PC-9 (cell line): ENCODE measurements around the gene ITPKB. TPM values are rescaled to one million over a fixed set of nuclear protein-coding genes. Genes with fewer than 3 reads are reported as not detected.

Source experiments
- BruUV-seq: library from RNA; stranded (reverse); fragments of 400-500 nt; replicated peaks from 2 replicates; lab custom pipeline; 2021; lab: Mats Ljungman, UMichigan
- CTCF ChIA-PET: fragments of 300-600 bp; sonication (Branson Sonifier 250); formaldehyde crosslinking; loops from one replicate; lab custom pipeline; 2022; ENCODE audit warnings: antibody characterized with exemption; lab: Charles Lee
- POLR2A ChIA-PET: fragments of 300-600 bp; sonication (Branson Sonifier 250); formaldehyde crosslinking; loops from one replicate; lab custom pipeline; 2022; ENCODE audit warnings: antibody characterized with exemption; ENCODE audit not compliant: unreplicated experiment; lab: Charles Lee
- DNase-seq, 2 experiments: peaks; one replicate each; pipeline versions ENCODE4 v3.0.0 to v3.0.0-alpha.2; 2015 to 2022; ENCODE audit warnings: mixed read lengths in 1 of 2
- H2AFZ ChIP-seq: fragments of 200-600 bp; sonication (generic); 2 replicates; pipeline ENCODE4 v1.8.1; 2017; ENCODE audit warnings: antibody characterized with exemption
- H3F3A ChIP-seq: fragments of 200-600 bp; sonication (generic); 2 replicates; pipeline ENCODE4 v1.8.1; 2017; ENCODE audit warnings: antibody characterized with exemption, mild to moderate bottlenecking, low read depth; ENCODE audit not compliant: insufficient read depth
- H3K27ac ChIP-seq: fragments of 200-600 bp; sonication (generic); 2 replicates; pipeline ENCODE4 v1.6.1; 2016; ENCODE audit warnings: mixed run types
- H3K27me3 ChIP-seq: fragments of 200-600 bp; sonication (generic); 2 replicates; pipeline ENCODE4 v1.6.1; 2016; ENCODE audit warnings: low read depth, mixed run types; ENCODE audit not compliant: insufficient read depth
- H3K36me3 ChIP-seq: fragments of 200-600 bp; sonication (generic); 2 replicates; pipeline ENCODE4 v1.6.1; 2016; ENCODE audit warnings: low read depth, mixed run types
- H3K4me1 ChIP-seq: fragments of 200-600 bp; sonication (generic); replicated peaks from 2 replicates; pipeline ENCODE4 v1.6.1; 2016; ENCODE audit warnings: mixed run types; ENCODE audit not compliant: insufficient read depth
- H3K4me2 ChIP-seq: fragments of 200-600 bp; sonication (generic); 2 replicates; pipeline ENCODE4 v1.6.1; 2017; ENCODE audit warnings: mixed run types
- H3K4me3 ChIP-seq: fragments of 200-600 bp; sonication (generic); 2 replicates; pipeline ENCODE4 v1.6.1; 2016; ENCODE audit warnings: mixed run types
- H3K79me2 ChIP-seq: fragments of 200-600 bp; sonication (generic); 2 replicates; pipeline ENCODE4 v1.6.1; 2017; ENCODE audit warnings: low read depth, mixed run types
- H3K9me2 ChIP-seq: fragments of 200-600 bp; sonication (generic); 2 replicates; pipeline ENCODE4 v1.8.1; 2017; ENCODE audit warnings: mild to moderate bottlenecking; ENCODE audit not compliant: insufficient read depth
- H3K9me3 ChIP-seq: fragments of 200-600 bp; sonication (generic); 2 replicates; pipeline ENCODE4 v1.8.1; 2016; ENCODE audit warnings: low read depth; ENCODE audit not compliant: insufficient read depth
- H4K20me1 ChIP-seq: fragments of 200-600 bp; sonication (generic); 2 replicates; pipeline ENCODE4 v1.8.1; 2017; ENCODE audit not compliant: insufficient read depth
- CTCF ChIP-seq: fragments of 200-600 bp; sonication (generic); conservative IDR thresholded peaks from 2 replicates; pipeline ENCODE4 v1.6.1; 2017; ENCODE audit warnings: mixed run types, antibody characterized with exemption, mild to moderate bottlenecking, moderate library complexity
- EZH2 ChIP-seq: fragments of 200-600 bp; sonication (generic); IDR thresholded peaks from 2 replicates; pipeline ENCODE4 v1.8.0; 2017; ENCODE audit warnings: antibody characterized with exemption, low read depth
- intact Hi-C: fragments of 100-400 bp; cut with micrococcal nuclease; formaldehyde crosslinking; loops from one replicate; pipeline ENCODE4 v1.10.0; 2022; ENCODE audit not compliant: unreplicated experiment
- total RNA-seq: library from RNA; stranded (reverse); gene quantifications from 2 replicates; pipeline ENCODE4 v1.2.3, GENCODE V29; 2021

The ITPKB gene
- total RNA-seq, 1 experiment from 2014 or later = 13.4 TPM

- H4K20me1 ChIP-seq = no peaks in the 10 kb centered on the region
- H3K9me3 ChIP-seq = no peaks in the 10 kb centered on the region
- H3K4me1 ChIP-seq = no peaks in the 10 kb centered on the region
- ChIA-PET POLR2A (no interaction called here), CTCF (no interaction called here)
- intact Hi-C loops = no loop called here
- no TSS peak for BruUV-seq
- H2AFZ ChIP-seq = no peak overlapping the region
- no peaks in the 10 kb centered on the region for H3K36me3 ChIP-seq
- H3K27me3 ChIP-seq = no peaks in the 10 kb centered on the region
- TF ChIP-seq CTCF (no peak), EZH2 (no peak)
- H3K27ac ChIP-seq = no peak overlapping the region
- H3K9me2 ChIP-seq = 0 out of 2 replicates have a peak, but pooled peaks cover 5% of the 10 kb centered on the region
- H3K4me3 ChIP-seq = no peak overlapping the region
- no peak overlapping the region for H3K4me2 ChIP-seq
- no peaks in the 10 kb centered on the region for H3F3A ChIP-seq
- no peak for DNase-seq
- no peaks in the 10 kb centered on the region for H3K79me2 ChIP-seq
These were observed 47.5 kb upstream of the ITPKB start for GRCh38 chr1:226786550-226786949.

- Histone ChIP-seq H3K4me3 (no peak overlapping the region), H3F3A (no peaks in the 10 kb centered on the region), H3K36me3 (no peaks in the 10 kb centered on the region), H3K4me1 (no peaks in the 10 kb centered on the region), H3K79me2 (no peaks in the 10 kb centered on the region), H3K9me3 (no peaks in the 10 kb centered on the region), H4K20me1 (no peaks in the 10 kb centered on the region), H3K9me2 (0 out of 2 replicates have a peak, but pooled peaks cover 5% of the 10 kb centered on the region), H3K4me2 (no peak overlapping the region), H2AFZ (no peak overlapping the region), H3K27ac (no peak overlapping the region), H3K27me3 (no peaks in the 10 kb centered on the region)
- no peak for TF ChIP-seq EZH2
- no peak for TF ChIP-seq CTCF
- no TSS peak for BruUV-seq
- ChIA-PET CTCF (no interaction called here), POLR2A (no interaction called here)
- intact Hi-C loops = no loop called here
- DNase-seq = no peak
These were observed 46.7 kb upstream of the ITPKB start for GRCh38 chr1:226785805-226786204.

- Histone ChIP-seq H3K4me3 (no peak overlapping the region), H3F3A (no peaks in the 10 kb centered on the region), H2AFZ (no peak overlapping the region), H3K9me3 (no peaks in the 10 kb centered on the region), H4K20me1 (no peaks in the 10 kb centered on the region), H3K27me3 (no peaks in the 10 kb centered on the region), H3K9me2 (0 out of 2 replicates have a peak, but pooled peaks cover 5% of the 10 kb centered on the region), H3K36me3 (no peaks in the 10 kb centered on the region), H3K27ac (no peak overlapping the region), H3K4me2 (no peak overlapping the region), H3K79me2 (no peaks in the 10 kb centered on the region), H3K4me1 (no peaks in the 10 kb centered on the region)
- POLR2A ChIA-PET = no interaction called here
- intact Hi-C loops = no loop called here
- TF ChIP-seq CTCF = no peak
- no peak for TF ChIP-seq EZH2
- CTCF ChIA-PET = no interaction called here
- no peak for DNase-seq
- BruUV-seq = no TSS peak
These were observed 45.3 kb upstream of the ITPKB start for GRCh38 chr1:226784081-226785049.
